Activated gamma-delta T cell treated with anti-CD3 and anti-CD28 coated beads, Interleukin-2, amount 50 U/mL, for 16 hours (primary cell): Measurements from ENCODE around the gene ANXA6.

Experiments
- DNase-seq: peaks from one replicate; pipeline ENCODE4 v3.0.0-alpha.2; 2020; ENCODE audit warnings: low read depth

ANXA6 gene

DNA sequence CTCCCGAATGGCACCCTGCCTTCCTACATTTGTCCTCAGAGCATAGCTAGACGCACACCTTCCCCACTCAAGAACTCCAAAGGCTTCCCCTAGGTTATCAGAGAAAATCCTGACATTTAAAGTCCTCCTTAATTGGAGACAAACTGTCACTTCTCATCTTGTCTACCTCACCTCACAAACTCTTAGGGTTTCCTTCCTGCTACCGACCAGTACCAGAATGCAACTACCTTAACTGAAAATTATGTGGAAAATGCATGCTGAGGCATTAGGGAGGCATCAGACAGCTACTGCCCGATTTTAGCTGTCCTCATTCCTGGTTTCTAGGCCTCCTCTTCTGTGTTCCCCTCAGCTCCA, 58.8 kb downstream of the ANXA6 start:
- no peak for DNase-seq

DNA sequence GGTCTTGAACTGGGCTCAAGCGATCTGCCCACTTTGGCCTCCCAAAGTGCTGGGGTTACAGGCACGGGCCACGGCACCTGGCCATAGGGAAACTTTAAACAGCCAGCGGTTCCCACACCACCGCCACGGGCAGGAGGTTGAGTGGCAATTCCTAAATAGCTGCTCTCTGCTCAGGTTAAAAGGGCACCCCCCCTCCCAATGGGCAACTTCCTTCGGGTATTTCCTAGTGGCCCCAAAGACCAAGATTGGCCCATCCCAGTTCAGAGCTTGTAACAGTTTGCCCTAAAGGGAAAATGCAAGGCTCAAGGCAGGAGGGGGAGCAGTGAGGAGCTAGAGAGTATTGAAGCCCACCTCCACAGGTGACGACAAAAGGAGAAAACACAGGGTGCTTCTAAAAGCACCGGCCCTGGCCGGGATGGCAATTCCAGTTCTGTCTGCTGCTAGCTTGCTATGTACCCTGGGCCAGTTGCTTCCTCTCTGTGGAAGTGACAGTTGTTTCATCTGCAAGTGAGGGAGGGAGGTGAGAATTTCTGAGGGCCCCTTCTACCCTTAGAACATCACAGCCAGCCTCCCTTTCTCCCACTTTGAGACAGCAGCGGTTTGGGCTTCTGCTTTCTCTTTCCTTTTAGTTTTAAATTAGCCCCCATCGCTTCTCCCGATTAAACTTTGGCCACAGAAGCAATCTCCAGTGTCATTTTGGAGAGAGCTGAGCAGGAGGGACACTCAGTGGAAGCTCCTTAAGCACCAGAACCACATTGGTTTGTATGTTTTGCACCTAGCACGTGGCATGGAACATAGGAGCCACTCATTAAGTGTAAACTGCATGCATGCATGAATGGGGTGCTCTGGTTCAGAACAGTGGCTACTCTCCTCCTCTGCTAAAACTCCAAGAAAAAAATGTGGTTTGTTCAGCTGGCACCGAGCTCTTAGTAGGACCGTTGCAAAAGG, 59.5 kb downstream of the ANXA6 start:
- peak; percentile 35 for DNase-seq

- DNase-seq = no peak
Measured at GRCh38 chr5:151097061-151097460, 60.5 kb downstream of the ANXA6 start.

GRCh38 chr5:151096001-151096373, 61.6 kb downstream of the ANXA6 start:
- DNase-seq = no peak

- DNase-seq = no peak
Measured at GRCh38 chr5:151095341-151096000, 62.1 kb downstream of the ANXA6 start.

GRCh38 chr5:151094852-151095245, 62.7 kb downstream of the ANXA6 start:
- DNase-seq = no peak

DNA sequence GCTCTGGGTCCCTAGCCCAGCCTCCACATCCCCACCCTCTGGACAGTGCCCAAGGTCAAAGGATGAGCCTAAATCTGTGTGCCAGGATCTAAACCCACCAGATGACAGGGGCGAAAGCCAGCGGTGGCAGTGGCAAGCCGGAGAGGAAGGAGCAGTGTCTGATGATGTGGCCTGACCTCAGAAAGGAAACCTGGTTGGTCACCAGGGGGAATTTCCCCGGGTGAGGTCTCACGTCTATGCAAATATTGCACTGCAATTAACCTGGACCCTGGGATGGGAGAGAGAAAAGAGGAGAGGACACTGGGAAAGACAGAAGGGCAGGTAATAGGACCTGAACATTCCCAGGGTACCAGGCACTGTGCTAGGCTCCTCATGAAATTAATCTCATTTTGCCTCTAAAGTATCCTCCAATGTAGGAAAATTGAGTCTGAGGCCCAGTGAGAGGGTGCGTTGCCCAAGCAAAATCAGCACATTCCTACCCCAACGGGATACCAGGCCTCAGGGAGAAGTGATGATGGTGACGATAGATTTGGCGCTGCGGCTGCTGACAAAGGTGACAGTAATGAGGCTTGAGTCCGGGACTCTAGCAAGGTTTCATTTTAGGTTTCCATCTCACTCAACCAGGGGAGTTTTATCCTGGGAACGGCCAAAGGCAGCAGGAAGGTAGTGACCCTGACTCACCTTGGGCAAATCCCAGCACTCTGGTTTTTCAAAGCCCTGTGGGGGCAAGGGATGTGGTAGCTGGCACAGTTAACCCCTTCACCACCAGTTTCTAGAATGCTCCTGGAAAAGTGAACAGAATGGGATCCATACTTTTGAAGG, 63.3 kb downstream of the ANXA6 start:
- peak; percentile 53 for DNase-seq

DNA sequence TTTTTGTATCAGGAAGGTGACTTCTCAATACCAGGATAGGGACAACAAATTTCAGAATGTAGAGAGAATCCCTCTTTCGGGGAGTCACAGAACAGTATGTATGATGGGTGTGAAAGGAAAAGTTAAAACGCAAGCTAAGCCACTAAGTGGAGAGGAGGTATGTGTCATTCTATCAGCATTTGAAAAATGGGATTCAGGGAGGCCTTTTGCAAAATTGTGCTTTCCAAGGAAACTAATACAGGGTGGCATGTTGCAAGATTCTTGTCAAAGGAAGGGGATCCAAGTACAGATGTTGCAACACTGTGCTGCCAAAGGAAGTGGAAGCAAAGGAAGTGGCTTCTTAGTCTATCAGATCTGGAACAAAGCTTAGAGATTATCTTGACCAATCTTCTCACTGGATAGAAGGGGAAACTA, 64.1 kb downstream of the ANXA6 start:
- no peak for DNase-seq

DNA sequence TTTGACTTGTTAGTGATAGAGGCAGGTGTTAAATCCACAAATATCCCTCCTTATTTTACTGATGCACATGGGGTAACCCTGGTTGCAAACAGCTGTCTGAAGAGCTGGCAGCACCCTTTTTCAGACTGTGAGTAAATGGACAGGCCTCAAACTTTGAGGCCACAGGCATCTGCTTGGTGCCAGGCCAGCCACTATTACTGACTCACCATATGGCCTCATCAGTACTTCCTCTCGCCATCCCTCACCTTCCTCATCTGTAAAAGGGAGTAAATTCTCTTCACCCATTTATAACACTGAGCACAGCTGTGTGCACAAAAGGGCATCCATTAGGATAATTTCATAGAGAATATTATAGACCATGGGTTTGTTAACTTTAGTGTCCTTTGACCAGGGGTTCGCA, 64.8 kb downstream of the ANXA6 start:
- DNase-seq = no peak

- no peak for DNase-seq
Measured at GRCh38 chr5:151089726-151090125, 67.9 kb downstream of the ANXA6 start.

GRCh38 chr5:151088986-151089385, 68.6 kb downstream of the ANXA6 start:
- DNase-seq = no peak

DNA sequence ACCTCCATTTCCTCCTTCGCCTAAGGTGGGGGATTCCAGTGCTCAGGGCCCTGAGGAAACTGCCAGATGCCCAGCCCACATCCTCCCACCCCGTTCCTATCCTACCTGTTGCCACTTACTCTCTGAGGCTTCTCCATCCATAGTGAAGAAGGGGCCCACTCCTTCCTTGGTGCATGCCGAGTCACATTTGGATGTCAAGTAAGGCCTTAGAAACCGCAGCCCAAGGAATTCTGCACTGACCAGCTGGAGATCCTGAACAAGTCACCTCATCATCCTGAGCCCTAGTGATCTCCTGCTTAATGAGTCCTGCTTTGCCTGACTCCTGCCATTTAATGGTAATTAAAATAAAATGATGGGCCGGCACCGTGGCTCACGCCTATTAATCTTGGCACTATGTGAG, 70.1 kb downstream of the ANXA6 start:
- DNase-seq = no peak

DNA sequence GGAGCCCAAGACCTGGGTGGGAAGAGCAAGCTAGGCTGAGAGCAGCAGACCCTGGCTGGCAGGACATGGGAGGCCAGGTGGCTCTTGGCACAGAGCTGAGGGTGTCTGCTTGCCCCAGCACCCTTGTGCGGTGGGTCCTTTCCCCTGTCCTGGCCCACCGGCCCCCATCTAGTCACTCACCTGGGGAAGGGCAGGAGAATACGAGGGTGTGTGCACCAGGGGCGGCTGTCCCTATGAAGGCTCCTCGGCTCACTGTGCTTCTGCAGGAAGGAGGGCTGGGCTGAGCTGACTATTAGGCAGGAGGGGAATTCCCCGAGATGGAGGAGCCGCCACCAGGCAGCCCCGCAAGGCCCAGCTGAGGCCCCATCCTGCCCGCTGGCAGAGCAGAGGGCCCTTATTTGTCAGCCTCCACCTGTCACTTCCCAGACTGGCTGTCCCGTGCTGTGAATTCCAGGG, 70.6 kb downstream of the ANXA6 start:
- peak; percentile 48 for DNase-seq

DNA sequence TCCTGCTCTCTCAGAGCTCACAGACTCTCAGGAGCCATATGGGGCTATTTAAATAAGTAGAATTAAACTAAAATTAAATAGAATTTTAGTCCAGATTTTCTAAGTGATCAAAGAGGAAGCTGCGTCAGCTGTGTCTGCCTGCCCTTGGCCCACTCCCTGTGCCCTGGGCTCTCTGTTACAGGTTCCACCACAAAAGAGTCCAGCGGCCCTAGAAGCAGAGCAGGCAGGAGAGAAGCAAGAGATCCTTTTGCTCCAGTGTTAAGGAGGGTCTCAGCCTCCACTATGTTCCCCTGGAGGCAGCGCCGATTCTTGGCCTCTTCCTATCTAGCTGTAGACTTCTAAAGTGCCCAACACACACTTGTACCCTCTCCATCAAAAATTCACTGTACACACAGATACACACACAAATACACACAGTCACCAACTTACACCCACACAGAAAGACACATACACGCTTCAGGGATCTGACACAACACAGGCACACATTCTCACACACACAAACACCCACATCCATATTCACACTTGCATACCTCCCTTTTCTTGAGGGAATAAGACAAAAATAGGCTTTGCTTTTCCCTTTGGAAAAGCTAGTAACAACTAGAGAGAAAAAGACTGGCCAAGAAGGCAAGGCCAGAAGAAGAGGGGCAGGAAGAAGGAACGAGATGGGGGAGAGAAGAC, 71.2 kb downstream of the ANXA6 start:
- DNase-seq = no peak

- DNase-seq = no peak
Measured at GRCh38 chr5:151085517-151086041, 72.0 kb downstream of the ANXA6 start.

DNA sequence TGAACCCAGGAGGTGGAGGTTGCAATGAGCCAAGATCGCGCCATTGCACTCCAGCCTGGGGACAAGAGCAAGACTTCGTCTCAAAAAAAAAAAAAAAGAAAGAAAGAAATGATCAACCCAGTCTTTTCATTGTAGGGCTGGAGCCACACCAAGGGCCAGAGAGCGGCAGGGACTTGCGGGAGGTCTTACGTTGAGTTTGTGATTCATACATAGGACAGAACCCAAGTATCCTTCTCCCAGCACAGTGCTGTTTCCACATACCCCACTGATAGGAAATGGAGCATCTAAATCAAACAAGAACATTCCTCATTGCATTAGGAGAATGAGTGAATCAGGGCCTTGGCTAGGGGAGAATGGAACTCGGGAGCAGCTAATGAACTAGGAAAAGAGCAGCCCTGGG, 73.2 kb downstream of the ANXA6 start:
- no peak for DNase-seq

GRCh38 chr5:151083081-151083676, 74.4 kb downstream of the ANXA6 start:
- DNase-seq = no peak

- no peak for DNase-seq
Measured at GRCh38 chr5:151082282-151082902, 75.2 kb downstream of the ANXA6 start.

DNA sequence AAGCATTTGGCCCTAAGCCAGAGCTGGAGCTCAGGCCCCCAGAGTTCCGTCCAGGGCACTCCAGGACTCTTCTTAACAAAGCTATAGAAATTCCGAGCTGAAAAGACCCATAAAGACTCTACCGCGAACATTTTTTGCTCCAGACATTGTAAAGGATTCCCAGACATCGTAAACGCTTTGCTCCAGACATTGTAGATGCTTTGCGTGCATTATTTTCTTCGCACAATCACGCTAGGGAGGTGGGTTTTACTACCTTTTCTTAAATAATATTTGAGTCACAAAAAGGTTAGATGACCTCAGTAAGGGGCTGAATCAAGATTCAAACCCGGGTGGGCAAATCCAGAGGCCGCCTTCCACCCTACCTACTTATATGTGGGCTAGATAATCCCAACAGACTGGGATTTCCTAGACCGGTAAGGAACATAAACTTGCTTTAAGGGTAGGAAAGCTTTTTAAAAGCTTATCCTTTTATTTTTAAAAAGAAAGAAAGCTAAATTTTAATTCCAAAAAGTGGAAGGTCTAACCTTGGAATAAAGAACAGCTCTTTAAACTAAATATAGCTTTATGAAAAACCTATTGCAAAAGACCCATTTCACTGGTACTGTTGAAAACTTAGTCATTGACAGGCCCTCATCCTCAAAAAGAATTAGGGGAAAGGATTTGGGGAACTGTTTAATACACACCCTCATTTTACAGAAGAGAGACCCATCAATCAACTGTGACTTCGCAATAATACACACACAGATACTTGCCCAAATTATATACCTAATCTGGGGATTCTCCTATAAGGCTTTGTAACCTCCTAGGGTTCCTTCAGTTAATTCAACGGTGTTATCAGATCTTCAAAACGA, 75.9 kb downstream of the ANXA6 start:
- DNase-seq = no peak
